ENCODE measurements around the gene KMT2A. TPM values are rescaled to one million over a fixed set of nuclear protein-coding genes. Genes with fewer than 3 reads are reported as not detected.

The KMT2A gene
- total and polyA plus RNA-seq, 4 donors, result 7.7 to 127 (median 27.0) TPM

- peaks cover 0 to 6% (median 0%) of the 10 kb centered on the region in 5 donors for H3K4me1 ChIP-seq (ENCODE audit: control insufficient read depth in 5 of 5, insufficient read depth in 5 of 5, low read length in 5 of 5)
- no peaks in the 10 kb centered on the region for H3K27me3 ChIP-seq (ENCODE audit: control insufficient read depth in 3 of 3, insufficient read depth in 3 of 3, low read length in 2 of 3)
- no peak overlapping the region for H3K27ac ChIP-seq (ENCODE audit: low read depth in 1 of 2, low read length in 1 of 2)
- no peak overlapping the region for H3K9ac ChIP-seq (ENCODE audit: insufficient read depth in 1 of 2, low read length in 2 of 2)
- DNase-seq, result no peak
- H3K9me3 ChIP-seq (ENCODE audit: control insufficient read depth in 4 of 4, insufficient read depth in 3 of 4, low read length in 3 of 4), result no peaks in the 10 kb centered on the region
- H3K4me3 ChIP-seq, result no peak overlapping the region
- no peak for TF ChIP-seq CTCF (IDR thresholded peaks at IDR 0.05; ENCODE audit: control extremely low read depth, extremely low read depth)
- no peak for ATAC-seq (ENCODE audit: insufficient read depth, low FRiP score)
- H3K36me3 ChIP-seq (ENCODE audit: control insufficient read depth in 4 of 4, insufficient read depth in 4 of 4, low read length in 4 of 4), result peaks cover 31 to 45% (median 33%) of the 10 kb centered on the region in 4 donors
Observed at GRCh38 chr11:118524356-118524755, 88.1 kb downstream of the KMT2A start.

GRCh38 chr11:118524757-118525470, 88.6 kb downstream of the KMT2A start:
- TF ChIP-seq CTCF (IDR thresholded peaks at IDR 0.05; ENCODE audit: control extremely low read depth, extremely low read depth), result no peak
- no peak overlapping the region for H3K4me3 ChIP-seq
- DNase-seq (no peak), ATAC-seq (ENCODE audit: insufficient read depth, low FRiP score) (no peak)
- H3K36me3 ChIP-seq (ENCODE audit: control insufficient read depth in 4 of 4, insufficient read depth in 4 of 4, low read length in 4 of 4), result peaks cover 25 to 39% (median 29%) of the 10 kb centered on the region in 4 donors
- peaks cover 0 to 6% (median 0%) of the 10 kb centered on the region in 5 donors for H3K4me1 ChIP-seq (ENCODE audit: control insufficient read depth in 5 of 5, insufficient read depth in 5 of 5, low read length in 5 of 5)
- no peak overlapping the region for H3K27ac ChIP-seq (ENCODE audit: low read depth in 1 of 2, low read length in 1 of 2)
- no peak overlapping the region for H3K9ac ChIP-seq (ENCODE audit: insufficient read depth in 1 of 2, low read length in 2 of 2)
- 61 to 81% methylated on average over 6 of the region's 6 CpGs for WGBS, 2 donors
- no peaks in the 10 kb centered on the region for H3K9me3 ChIP-seq (ENCODE audit: control insufficient read depth in 4 of 4, insufficient read depth in 3 of 4, low read length in 3 of 4)
- H3K27me3 ChIP-seq (ENCODE audit: control insufficient read depth in 3 of 3, insufficient read depth in 3 of 3, low read length in 2 of 3), result no peaks in the 10 kb centered on the region

GRCh38 chr11:118526688-118527087, 90.4 kb downstream of the KMT2A start:
- no peak for DNase-seq
- Histone ChIP-seq H3K27me3 (ENCODE audit: control insufficient read depth in 3 of 3, insufficient read depth in 3 of 3, low read length in 2 of 3) (no peaks in the 10 kb centered on the region), H3K9me3 (ENCODE audit: control insufficient read depth in 4 of 4, insufficient read depth in 3 of 4, low read length in 3 of 4) (no peaks in the 10 kb centered on the region), H3K27ac (ENCODE audit: low read depth in 1 of 2, low read length in 1 of 2) (no peak overlapping the region), H3K4me3 (no peak overlapping the region), H3K36me3 (ENCODE audit: control insufficient read depth in 4 of 4, insufficient read depth in 4 of 4, low read length in 4 of 4) (peaks cover 8 to 28% (median 22%) of the 10 kb centered on the region in 4 donors), H3K4me1 (ENCODE audit: control insufficient read depth in 5 of 5, insufficient read depth in 5 of 5, low read length in 5 of 5) (peaks cover 0 to 12% (median 0%) of the 10 kb centered on the region in 5 donors), H3K9ac (ENCODE audit: insufficient read depth in 1 of 2, low read length in 2 of 2) (no peak overlapping the region)
- no peak for TF ChIP-seq CTCF (IDR thresholded peaks at IDR 0.05; ENCODE audit: control extremely low read depth, extremely low read depth)
- 79 to 83% methylated on average over 2 of the region's 2 CpGs for WGBS, 2 donors
- ATAC-seq (ENCODE audit: insufficient read depth, low FRiP score), result no peak
